Stimulated activated memory B cell treated with anti-CD40 and anti-IgM and Interleukin-4, amounts not matched to agents 10 μg/mL and 1 μg/mL and 100 μg/mL, for 72 hours (primary cell): ENCODE data around the gene PDE2A.
A peak's percentile ranks its signal among the peaks of the same experiment; 100 is the strongest.

ENCODE experiments used
- ATAC-seq: fragments of 150-1000 bp; cut with Tn5 transposase; 2 replicates; pipeline ENCODE4 v1.10.0; 2021
- H3K27ac Mint-ChIP-seq: one replicate; pipeline ENCODE4 v1.8.0; 2022; ENCODE audit warnings: mild to moderate bottlenecking, mixed read lengths
- H3K27me3 Mint-ChIP-seq: one replicate; pipeline ENCODE4 v1.8.0; 2022; ENCODE audit warnings: mixed read lengths
- H3K36me3 Mint-ChIP-seq: one replicate; pipeline ENCODE4 v1.8.0; 2022; ENCODE audit warnings: mixed read lengths
- H3K4me1 Mint-ChIP-seq: one replicate; pipeline ENCODE4 v1.8.0; 2022; ENCODE audit warnings: mixed read lengths
- H3K4me3 Mint-ChIP-seq: one replicate; pipeline ENCODE4 v1.8.0; 2022; ENCODE audit warnings: mild to moderate bottlenecking, moderate library complexity, mixed read lengths
- H3K9me3 Mint-ChIP-seq: one replicate; pipeline ENCODE4 v1.8.0; 2022; ENCODE audit warnings: mixed read lengths

The PDE2A gene

GRCh38 chr11:72681226-72682153, 7.3 kb upstream of the PDE2A start:
- no peak overlapping the region for H3K4me3 Mint-ChIP-seq
- peaks cover 16% of the 10 kb centered on the region for H3K27me3 Mint-ChIP-seq
- H3K36me3 Mint-ChIP-seq = peaks cover 5% of the 10 kb centered on the region
- no peak overlapping the region for H3K27ac Mint-ChIP-seq
- H3K4me1 Mint-ChIP-seq = peaks cover 33% of the 10 kb centered on the region
- no peak for ATAC-seq
- no peaks in the 10 kb centered on the region for H3K9me3 Mint-ChIP-seq

- H3K27me3 Mint-ChIP-seq = peaks cover 21% of the 10 kb centered on the region
- H3K27ac Mint-ChIP-seq = no peak overlapping the region
- H3K36me3 Mint-ChIP-seq = peaks cover 5% of the 10 kb centered on the region
- no peaks in the 10 kb centered on the region for H3K9me3 Mint-ChIP-seq
- ATAC-seq = no peak
- no peak overlapping the region for H3K4me3 Mint-ChIP-seq
- peaks cover 33% of the 10 kb centered on the region for H3K4me1 Mint-ChIP-seq
Measured at GRCh38 chr11:72680624-72681158, 6.5 kb upstream of the PDE2A start.

GRCh38 chr11:72679869-72680268, 5.6 kb upstream of the PDE2A start:
- Mint-ChIP-seq H3K4me1 (peaks cover 33% of the 10 kb centered on the region), H3K4me3 (no peak overlapping the region)

GRCh38 chr11:72678524-72678923, 4.3 kb upstream of the PDE2A start:
- Mint-ChIP-seq H3K9me3 (no peaks in the 10 kb centered on the region), H3K27ac (no peak overlapping the region), H3K4me3 (no peak overlapping the region), H3K27me3 (peaks cover 43% of the 10 kb centered on the region), H3K36me3 (peaks cover under 1% of the 10 kb centered on the region), H3K4me1 (peaks cover 38% of the 10 kb centered on the region)
- ATAC-seq = no peak

More at GRCh38 chr11:72679869-72680268, 5.6 kb upstream of the PDE2A start:
- Mint-ChIP-seq H3K27ac (no peak overlapping the region), H3K27me3 (peaks cover 29% of the 10 kb centered on the region), H3K9me3 (no peaks in the 10 kb centered on the region), H3K36me3 (peaks cover 5% of the 10 kb centered on the region)
- no peak for ATAC-seq

- peaks cover 54% of the 10 kb centered on the region for H3K4me1 Mint-ChIP-seq
- H3K36me3 Mint-ChIP-seq = no peaks in the 10 kb centered on the region
- H3K4me3 Mint-ChIP-seq = no peak overlapping the region
- peak; percentile 69 for ATAC-seq
- H3K27ac Mint-ChIP-seq = no peak overlapping the region
- no peaks in the 10 kb centered on the region for H3K9me3 Mint-ChIP-seq
- peaks cover 59% of the 10 kb centered on the region for H3K27me3 Mint-ChIP-seq
Measured at GRCh38 chr11:72676861-72677341, 2.7 kb upstream of the PDE2A start.

GRCh38 chr11:72675221-72675620, 999 bp upstream of the PDE2A start:
- H3K4me3 Mint-ChIP-seq = no peak overlapping the region
- no peak for ATAC-seq
- H3K4me1 Mint-ChIP-seq = peaks cover 50% of the 10 kb centered on the region
- no peaks in the 10 kb centered on the region for H3K36me3 Mint-ChIP-seq
- H3K27me3 Mint-ChIP-seq = peaks cover 76% of the 10 kb centered on the region
- H3K27ac Mint-ChIP-seq = no peak overlapping the region
- H3K9me3 Mint-ChIP-seq = no peaks in the 10 kb centered on the region

GRCh38 chr11:72673284-72673942, 809 bp downstream of the PDE2A start:
- Mint-ChIP-seq H3K4me3 (no peak overlapping the region), H3K4me1 (peaks cover 43% of the 10 kb centered on the region), H3K27me3 (peaks cover 74% of the 10 kb centered on the region), H3K36me3 (no peaks in the 10 kb centered on the region), H3K9me3 (no peaks in the 10 kb centered on the region), H3K27ac (no peak overlapping the region)
- no peak for ATAC-seq

GRCh38 chr11:72672597-72673238, 1.5 kb downstream of the PDE2A start:
- Mint-ChIP-seq H3K9me3 (no peaks in the 10 kb centered on the region), H3K27me3 (peaks cover 69% of the 10 kb centered on the region), H3K4me1 (peaks cover 38% of the 10 kb centered on the region), H3K4me3 (no peak overlapping the region), H3K27ac (no peak overlapping the region), H3K36me3 (no peaks in the 10 kb centered on the region)
- ATAC-seq = no peak

- no peak for ATAC-seq
- Mint-ChIP-seq H3K9me3 (no peaks in the 10 kb centered on the region), H3K27ac (no peak overlapping the region), H3K4me3 (no peak overlapping the region), H3K36me3 (no peaks in the 10 kb centered on the region), H3K27me3 (peaks cover 71% of the 10 kb centered on the region), H3K4me1 (peaks cover 29% of the 10 kb centered on the region)
Measured at GRCh38 chr11:72671152-72672099, 2.8 kb downstream of the PDE2A start.

- Mint-ChIP-seq H3K27me3 (peaks cover 73% of the 10 kb centered on the region), H3K27ac (no peak overlapping the region), H3K9me3 (no peaks in the 10 kb centered on the region), H3K4me1 (peaks cover 29% of the 10 kb centered on the region), H3K36me3 (no peaks in the 10 kb centered on the region), H3K4me3 (no peak overlapping the region)
- no peak for ATAC-seq
Measured at GRCh38 chr11:72670041-72670440, 4.2 kb downstream of the PDE2A start.

GRCh38 chr11:72669527-72669926, 4.7 kb downstream of the PDE2A start:
- Mint-ChIP-seq H3K36me3 (no peaks in the 10 kb centered on the region), H3K27ac (no peak overlapping the region), H3K4me3 (no peak overlapping the region), H3K9me3 (no peaks in the 10 kb centered on the region), H3K4me1 (peaks cover 27% of the 10 kb centered on the region), H3K27me3 (peaks cover 73% of the 10 kb centered on the region)
- ATAC-seq = peak; percentile 52

GRCh38 chr11:72668629-72669347, 5.4 kb downstream of the PDE2A start:
- peaks cover 21% of the 10 kb centered on the region for H3K4me1 Mint-ChIP-seq
- no peak overlapping the region for H3K27ac Mint-ChIP-seq
- no peaks in the 10 kb centered on the region for H3K36me3 Mint-ChIP-seq
- H3K4me3 Mint-ChIP-seq = no peak overlapping the region
- H3K27me3 Mint-ChIP-seq = peaks cover 73% of the 10 kb centered on the region
- ATAC-seq = peak; percentile 94
- H3K9me3 Mint-ChIP-seq = no peaks in the 10 kb centered on the region

- Mint-ChIP-seq H3K27ac (no peak overlapping the region), H3K27me3 (peaks cover 71% of the 10 kb centered on the region), H3K4me3 (no peak overlapping the region), H3K36me3 (no peaks in the 10 kb centered on the region), H3K9me3 (no peaks in the 10 kb centered on the region), H3K4me1 (peaks cover 5% of the 10 kb centered on the region)
- ATAC-seq = no peak
Measured at GRCh38 chr11:72665911-72666472, 8.2 kb downstream of the PDE2A start.
